WTC11 (cell line): ENCODE measurements around the gene MYL4. TPM values are rescaled to one million over a fixed set of nuclear protein-coding genes. Genes with fewer than 3 reads are reported as not detected.
A peak's percentile ranks its signal among the peaks of the same experiment; 100 is the strongest.
"Not testable (repeated sequence)": the region's sequence is repeated elsewhere in the genome, so short reads cannot be mapped to it uniquely, and the experiment has no call there.

Experiments used
- ATAC-seq: fragments of 200-7000 bp; cut with Tn5 transposase; 2 replicates; pipeline ENCODE4 v1.10.0; 2021; ENCODE audit warnings: mild to moderate bottlenecking, moderate library complexity
- CTCF ChIA-PET: fragments of 300-600 bp; sonication (Branson Sonifier 250); formaldehyde crosslinking; loops from one replicate; lab custom pipeline; 2021; ENCODE audit warnings: antibody characterized with exemption; lab: Charles Lee
- POLR2A ChIA-PET: fragments of 350-600 bp; sonication (Branson Sonifier 250); formaldehyde crosslinking; loops from one replicate; lab custom pipeline; 2021; ENCODE audit warnings: antibody characterized with exemption; lab: Charles Lee
- DNase-seq: peaks from one replicate; pipeline ENCODE4 v3.0.0; 2021; ENCODE audit warnings: low spot score
- H3K27ac Mint-ChIP-seq: 2 replicates; pipeline ENCODE4 v1.8.0; 2021; ENCODE audit warnings: mixed read lengths
- H3K27me3 Mint-ChIP-seq: 2 replicates; pipeline ENCODE4 v1.8.0; 2021; ENCODE audit warnings: low read depth, mild to moderate bottlenecking, moderate library complexity, mixed read lengths
- H3K36me3 Mint-ChIP-seq: 2 replicates; pipeline ENCODE4 v1.8.0; 2021; ENCODE audit warnings: mixed read lengths
- H3K4me1 Mint-ChIP-seq: 2 replicates; pipeline ENCODE4 v1.8.0; 2022; ENCODE audit warnings: mixed read lengths
- H3K4me3 Mint-ChIP-seq: 2 replicates; pipeline ENCODE4 v1.8.0; 2021; ENCODE audit warnings: mild to moderate bottlenecking, moderate library complexity, mixed read lengths
- H3K9me3 Mint-ChIP-seq: 2 replicates; pipeline ENCODE4 v1.8.0; 2021; ENCODE audit warnings: mixed read lengths
- CDX4 ChIP-seq: fragments of 250-450 bp; sonication (Bioruptor Pico); IDR thresholded peaks from 2 replicates; pipeline ENCODE4 v1.9.0; 2021; ENCODE audit warnings: moderate library complexity, mild to moderate bottlenecking, inconsistent platforms, borderline replicate concordance
- HMGXB4 ChIP-seq: sonication (generic); formaldehyde crosslinking; IDR thresholded peaks from 2 replicates; pipeline ENCODE4 v1.8.1; 2023; ENCODE audit warnings: mild to moderate bottlenecking, moderate library complexity, missing genetic modification reagents
- MYBL2 ChIP-seq: sonication (generic); formaldehyde crosslinking; IDR thresholded peaks from 2 replicates; pipeline ENCODE4 v1.8.1; 2023; ENCODE audit warnings: mild to moderate bottlenecking, moderate library complexity, missing genetic modification reagents
- PRDM15 ChIP-seq: sonication (generic); formaldehyde crosslinking; IDR thresholded peaks from 2 replicates; pipeline ENCODE4 v1.8.0; 2022; ENCODE audit warnings: missing genetic modification reagents
- PRRX2 ChIP-seq: fragments of 250-450 bp; sonication (Bioruptor Pico); IDR thresholded peaks from 2 replicates; pipeline ENCODE4 v1.8.0; 2021; ENCODE audit warnings: mild to moderate bottlenecking
- TCF7 ChIP-seq: sonication (generic); formaldehyde crosslinking; IDR thresholded peaks from 2 replicates; pipeline ENCODE4 v1.8.0; 2022; ENCODE audit warnings: mild to moderate bottlenecking, low read depth, missing genetic modification reagents, moderate library complexity
- TEAD4 ChIP-seq: sonication (generic); formaldehyde crosslinking; IDR thresholded peaks from 2 replicates; pipeline ENCODE4 v1.8.0; 2022; ENCODE audit warnings: mild to moderate bottlenecking, missing genetic modification reagents
- USF1 ChIP-seq: sonication (generic); formaldehyde crosslinking; IDR thresholded peaks from 2 replicates; pipeline ENCODE4 v1.8.0; 2022; ENCODE audit warnings: mild to moderate bottlenecking, missing genetic modification reagents
- ZNF121 ChIP-seq: sonication (generic); formaldehyde crosslinking; IDR thresholded peaks from 2 replicates; pipeline ENCODE4 v1.8.0; 2023; ENCODE audit warnings: missing genetic modification reagents
- ZNF219 ChIP-seq: sonication (generic); formaldehyde crosslinking; IDR thresholded peaks from 2 replicates; pipeline ENCODE4 v1.8.0; 2023; ENCODE audit warnings: missing genetic modification reagents, mild to moderate bottlenecking, borderline replicate concordance
- ZNF232 ChIP-seq: sonication (generic); formaldehyde crosslinking; IDR thresholded peaks from 2 replicates; pipeline ENCODE4 v1.8.0; 2022; ENCODE audit warnings: mild to moderate bottlenecking, missing genetic modification reagents
- ZNF532 ChIP-seq: fragments of 250-450 bp; sonication (Bioruptor Pico); IDR thresholded peaks from 2 replicates; pipeline ENCODE4 v1.9.0; 2021; ENCODE audit warnings: mild to moderate bottlenecking, borderline replicate concordance
- total RNA-seq: library from RNA; stranded (reverse); gene quantifications from 3 replicates; pipeline ENCODE4 v1.2.3, GENCODE V29; 2021

Gene MYL4
- total RNA-seq, 1 experiment from 2014 or later = 0.50 TPM

- TF ChIP-seq TCF7 (CRISPR knock-in tag) = no peak
- no peak for TF ChIP-seq CDX4
- no peak for TF ChIP-seq HMGXB4 (CRISPR knock-in tag)
- no peak for TF ChIP-seq ZNF219 (CRISPR knock-in tag)
- no peak for TF ChIP-seq PRDM15
- no peak for TF ChIP-seq MYBL2
- no peak for TF ChIP-seq ZNF121 (CRISPR knock-in tag)
- no peak for TF ChIP-seq ZNF532 (CRISPR knock-in tag)
- no peak for TF ChIP-seq ZNF232 (CRISPR knock-in tag)
- ChIA-PET CTCF (interaction anchor here (0.6 kb wide), 1 partner anchor 224 kb away, joined by 3 read pairs; no protein-coding TSS in a partner anchor), POLR2A (no interaction called here)
- Mint-ChIP-seq H3K36me3 (peaks cover 9% of the 10 kb centered on the region), H3K4me3 (no peak overlapping the region), H3K27me3 (no peaks in the 10 kb centered on the region), H3K4me1 (peaks cover 47% of the 10 kb centered on the region), H3K27ac (peak overlapping the region; percentile 11; the same call in 1 of the 2 replicates), H3K9me3 (no peaks in the 10 kb centered on the region)
- ATAC-seq (no peak), DNase-seq (no peak)
Measured at GRCh38 chr17:47180337-47180736, 28.8 kb upstream of the MYL4 start.

GRCh38 chr17:47180988-47181387 lies 28.2 kb upstream of the MYL4 start:
- peaks cover 47% of the 10 kb centered on the region for H3K4me1 Mint-ChIP-seq
- not testable (repeated sequence) for H3K27me3 Mint-ChIP-seq, H3K9me3 Mint-ChIP-seq, DNase-seq, H3K4me3 Mint-ChIP-seq, H3K36me3 Mint-ChIP-seq, ATAC-seq, H3K27ac Mint-ChIP-seq
- ChIA-PET CTCF (interaction anchor here (0.6 kb wide), 1 partner anchor 225 kb away, joined by 3 read pairs; no protein-coding TSS in a partner anchor), POLR2A (interaction anchor here (0.6 kb wide), 1 partner anchor 60 kb away, joined by 3 read pairs; no protein-coding TSS in a partner anchor)

- ChIA-PET POLR2A (no interaction called here), CTCF (interaction anchor here (0.5 to 1.0 kb wide), 2 partner anchors 74 to 131 kb away, joined by 3 read pairs; no protein-coding TSS in a partner anchor)
- Mint-ChIP-seq H3K9me3 (no peaks in the 10 kb centered on the region), H3K36me3 (peaks cover 6% of the 10 kb centered on the region), H3K27ac (peak overlapping the region; percentile 22; the same call in 1 of the 2 replicates), H3K4me3 (no peak overlapping the region), H3K27me3 (no peaks in the 10 kb centered on the region), H3K4me1 (peaks cover 42% of the 10 kb centered on the region)
- no peak for ATAC-seq
- no peak for DNase-seq
- TF ChIP-seq TEAD4 (CRISPR knock-in tag) = no peak
- no peak for TF ChIP-seq USF1
- TF ChIP-seq PRRX2 (CRISPR knock-in tag) = no peak
Measured at GRCh38 chr17:47184681-47185080, 24.5 kb upstream of the MYL4 start.
